HG03039 (cell line): ENCODE measurements around the gene NADSYN1.

Source experiments
- ATAC-seq: cut with Tn5 transposase; IDR thresholded peaks from one replicate; pipeline ENCODE4 v1.9.1; 2021; ENCODE audit warnings: mild to moderate bottlenecking, moderate library complexity; ENCODE audit not compliant: unreplicated experiment

NADSYN1 gene

GRCh38 chr11:71433648-71434450, 19.2 kb upstream of the NADSYN1 start:
- ATAC-seq, result no peak

GRCh38 chr11:71434576-71435130, 18.4 kb upstream of the NADSYN1 start:
- no peak for ATAC-seq

GRCh38 chr11:71435278-71435951, 17.6 kb upstream of the NADSYN1 start:
- no peak for ATAC-seq

GRCh38 chr11:71436861-71437260, 16.1 kb upstream of the NADSYN1 start:
- ATAC-seq, result no peak

GRCh38 chr11:71437399-71437798, 15.6 kb upstream of the NADSYN1 start:
- ATAC-seq, result no peak

GRCh38 chr11:71437879-71438278, 15.1 kb upstream of the NADSYN1 start:
- no peak for ATAC-seq

GRCh38 chr11:71438650-71439049, 14.4 kb upstream of the NADSYN1 start:
- no peak for ATAC-seq

GRCh38 chr11:71440021-71440755, 12.8 kb upstream of the NADSYN1 start:
- ATAC-seq, result no peak

- ATAC-seq, result no peak
Observed at GRCh38 chr11:71441251-71441650, 11.8 kb upstream of the NADSYN1 start.

GRCh38 chr11:71442123-71442522, 10.9 kb upstream of the NADSYN1 start:
- ATAC-seq, result no peak

- ATAC-seq, result no peak
Observed at GRCh38 chr11:71442880-71443279, 10.1 kb upstream of the NADSYN1 start.

- no peak for ATAC-seq
Observed at GRCh38 chr11:71443736-71444445, 9.1 kb upstream of the NADSYN1 start.

GRCh38 chr11:71444811-71445210, 8.2 kb upstream of the NADSYN1 start:
- ATAC-seq, result no peak

- ATAC-seq, result no peak
Observed at GRCh38 chr11:71446150-71446549, 6.9 kb upstream of the NADSYN1 start.

- ATAC-seq, result no peak
Observed at GRCh38 chr11:71446942-71447688, 5.9 kb upstream of the NADSYN1 start.

GRCh38 chr11:71447791-71448256, 5.2 kb upstream of the NADSYN1 start:
- ATAC-seq, result no peak

GRCh38 chr11:71448257-71449171, 4.5 kb upstream of the NADSYN1 start, which contains the start of gene DHCR7:
Gene DHCR7 (minus strand): TSS chr11:71448393. CDS start chr11:71444952, 3,441 bp downstream.
- peak; percentile 76 for ATAC-seq

GRCh38 chr11:71449596-71449995, 3.4 kb upstream of the NADSYN1 start:
- ATAC-seq, result no peak

GRCh38 chr11:71450507-71450906, 2.5 kb upstream of the NADSYN1 start:
- ATAC-seq, result no peak
